PC-3 (cell line): ENCODE results near the gene ADAMTS15. TPM values are rescaled to one million over a fixed set of nuclear protein-coding genes. Genes with fewer than 3 reads are reported as not detected.

Experiments
- ATAC-seq: fragments of 200-7000 bp; cut with Tn5 transposase; 2 replicates; pipeline ENCODE4 v1.9.1; 2020; ENCODE audit warnings: mild to moderate bottlenecking, moderate library complexity
- BruUV-seq: library from RNA; stranded (reverse); fragments of 400-500 nt; replicated peaks from 2 replicates; lab custom pipeline; 2021; lab: Mats Ljungman, UMichigan
- CTCF ChIA-PET: fragments of 300-600 bp; sonication (Branson Sonifier 250); formaldehyde crosslinking; loops from one replicate; lab custom pipeline; 2022; ENCODE audit warnings: antibody characterized with exemption; lab: Charles Lee
- POLR2A ChIA-PET: fragments of 300-600 bp; sonication (Branson Sonifier 250); formaldehyde crosslinking; loops from one replicate; lab custom pipeline; 2022; ENCODE audit warnings: antibody characterized with exemption; ENCODE audit not compliant: unreplicated experiment; lab: Charles Lee
- DNase-seq: peaks from one replicate; pipeline ENCODE4 v3.0.0-alpha.2; 2015
- H2AFZ ChIP-seq: fragments of 300-600 bp; sonication (generic); 2 replicates; pipeline ENCODE4 v1.6.0; 2016; ENCODE audit warnings: antibody characterized with exemption, low read length
- H3F3A ChIP-seq: fragments of 300-600 bp; sonication (generic); one replicate; pipeline ENCODE4 v1.6.0; 2017; ENCODE audit warnings: antibody characterized with exemption, low read length, control low read depth, mild to moderate bottlenecking; ENCODE audit not compliant: unreplicated experiment
- H3K27ac ChIP-seq: fragments of 300-600 bp; sonication (generic); 2 replicates; pipeline ENCODE4 v1.5.1; 2016; ENCODE audit warnings: mild to moderate bottlenecking, low read length
- H3K27me3 ChIP-seq: fragments of 300-600 bp; sonication (generic); 2 replicates; pipeline ENCODE4 v1.6.1; 2016; ENCODE audit warnings: low read length, mixed read lengths
- H3K36me3 ChIP-seq: fragments of 300-600 bp; sonication (generic); 2 replicates; pipeline ENCODE4 v1.6.1; 2016; ENCODE audit warnings: low read depth, mixed run types, low read length, mixed read lengths
- H3K4me1 ChIP-seq: fragments of 300-600 bp; sonication (generic); 2 replicates; pipeline ENCODE4 v1.5.1; 2016; ENCODE audit warnings: low read length; ENCODE audit not compliant: insufficient read depth
- H3K4me2 ChIP-seq: fragments of 300-600 bp; sonication (generic); 2 replicates; pipeline ENCODE4 v1.6.0; 2016; ENCODE audit warnings: low read length
- H3K4me3 ChIP-seq: fragments of 300-600 bp; sonication (generic); 2 replicates; pipeline ENCODE4 v1.5.1; 2016; ENCODE audit warnings: mild to moderate bottlenecking, low read length, mixed read lengths
- H3K79me2 ChIP-seq: fragments of 300-600 bp; sonication (generic); 2 replicates; pipeline ENCODE4 v1.6.1; 2017; ENCODE audit warnings: low read length, mixed read lengths
- H3K9ac ChIP-seq: fragments of 300-600 bp; sonication (generic); 2 replicates; pipeline ENCODE4 v1.6.0; 2016; ENCODE audit warnings: mild to moderate bottlenecking, low read length
- H3K9me2 ChIP-seq: fragments of 300-600 bp; sonication (generic); replicated peaks from 2 replicates; pipeline ENCODE4 v1.6.1; 2016; ENCODE audit warnings: mixed run types, low read length, mixed read lengths
- H3K9me3 ChIP-seq: fragments of 300-600 bp; sonication (generic); 2 replicates; pipeline ENCODE4 v1.6.1; 2016; ENCODE audit warnings: low read length, mixed read lengths
- H4K20me1 ChIP-seq: fragments of 300-600 bp; sonication (generic); 2 replicates; pipeline ENCODE4 v1.6.1; 2016; ENCODE audit warnings: low read length, mixed read lengths
- CTCF ChIP-seq: fragments of 300-600 bp; sonication (generic); conservative IDR thresholded peaks from 2 replicates; pipeline ENCODE4 v1.5.1; 2017; ENCODE audit warnings: antibody characterized with exemption, low read depth, mild to moderate bottlenecking, low read length
- EZH2 ChIP-seq: fragments of 300-600 bp; sonication (generic); IDR thresholded peaks from one replicate; pipeline ENCODE4 v1.6.1; 2017; ENCODE audit warnings: antibody characterized with exemption, mild to moderate bottlenecking, low read length; ENCODE audit not compliant: unreplicated experiment
- EZH2phosphoT487 ChIP-seq: fragments of 300-600 bp; sonication (generic); IDR thresholded peaks from 2 replicates; pipeline ENCODE4 v1.6.1; 2018; ENCODE audit warnings: mild to moderate bottlenecking, antibody characterized with exemption, low read length, borderline replicate concordance
- intact Hi-C: fragments of 100-400 bp; cut with micrococcal nuclease; formaldehyde crosslinking; loops from 2 replicates; pipeline ENCODE4 v1.9.0; 2023
- total RNA-seq: library from RNA; depleted of rRNA; stranded (reverse); fragments of >200 nt; gene quantifications from 2 replicates; pipeline ENCODE4 v1.2.3, GENCODE V29; 2014

The ADAMTS15 gene
- total RNA-seq, 1 experiment from 2014 or later = 16.8 TPM

GRCh38 chr11:130426223-130426836 is 22.1 kb upstream of the ADAMTS15 start:
- Histone ChIP-seq H3K9me2 (no peaks in the 10 kb centered on the region), H3K4me3 (no peak overlapping the region), H3K9me3 (no peaks in the 10 kb centered on the region), H3K4me1 (peaks cover 3% of the 10 kb centered on the region; the same call in 1 of the 2 replicates), H3K4me2 (no peak overlapping the region), H3K36me3 (no peaks in the 10 kb centered on the region), H3K79me2 (no peaks in the 10 kb centered on the region), H3K9ac (no peak overlapping the region), H4K20me1 (no peaks in the 10 kb centered on the region), H3K27ac (no peak overlapping the region), H3K27me3 (peaks cover 78% of the 10 kb centered on the region), H2AFZ (no peak overlapping the region), H3F3A (no peaks in the 10 kb centered on the region)
- ChIA-PET CTCF (no interaction called here), POLR2A (interaction anchor here (0.7 kb wide), 1 partner anchor 36 kb away, joined by 3 read pairs; no protein-coding TSS in a partner anchor)
- intact Hi-C loops = no loop called here
- TF ChIP-seq EZH2phosphoT487 (no peak), EZH2 (no peak), CTCF (no peak)
- no peak for ATAC-seq
- no peak for DNase-seq
- BruUV-seq = no TSS peak

- ATAC-seq (no peak), DNase-seq (no peak)
- Histone ChIP-seq H3K9me3 (no peaks in the 10 kb centered on the region), H3K36me3 (no peaks in the 10 kb centered on the region), H4K20me1 (no peaks in the 10 kb centered on the region), H3K27ac (no peak overlapping the region), H3K9me2 (no peaks in the 10 kb centered on the region), H3K79me2 (no peaks in the 10 kb centered on the region), H3K27me3 (peaks cover 73% of the 10 kb centered on the region), H3K4me2 (no peak overlapping the region; the same call in 1 of the 2 replicates), H3K4me3 (no peak overlapping the region), H3K9ac (no peak overlapping the region), H3K4me1 (peaks cover 3% of the 10 kb centered on the region; the same call in 1 of the 2 replicates), H3F3A (no peaks in the 10 kb centered on the region), H2AFZ (no peak overlapping the region)
- no TSS peak for BruUV-seq
- intact Hi-C loops = no loop called here
- ChIA-PET CTCF (no interaction called here), POLR2A (interaction anchor here (0.7 kb wide), 1 partner anchor 36 kb away, joined by 3 read pairs; no protein-coding TSS in a partner anchor)
- TF ChIP-seq EZH2phosphoT487 (0 out of 2 replicates have a peak, but pooled peaks have one; percentile 36), EZH2 (no peak)
Observed at GRCh38 chr11:130426837-130427341, 21.6 kb upstream of the ADAMTS15 start.

- CTCF ChIA-PET = no interaction called here
- Histone ChIP-seq H3K4me1 (peaks cover 3% of the 10 kb centered on the region; the same call in 1 of the 2 replicates), H4K20me1 (no peaks in the 10 kb centered on the region), H3K9ac (no peak overlapping the region), H3F3A (no peaks in the 10 kb centered on the region), H3K27me3 (peaks cover 68% of the 10 kb centered on the region), H3K4me2 (peak overlapping the region; percentile 68), H3K27ac (no peak overlapping the region), H3K36me3 (no peaks in the 10 kb centered on the region), H3K9me2 (no peaks in the 10 kb centered on the region), H3K4me3 (peak overlapping the region; percentile 43; the same call in 1 of the 2 replicates), H2AFZ (no peak overlapping the region), H3K79me2 (no peaks in the 10 kb centered on the region), H3K9me3 (no peaks in the 10 kb centered on the region)
- POLR2A ChIA-PET = no interaction called here
- intact Hi-C loops = no loop called here
- TF ChIP-seq EZH2 (peak; percentile 91), CTCF (0 out of 2 replicates have a peak, but pooled peaks have one; percentile 17), EZH2phosphoT487 (peak; percentile 75; the same call in 1 of the 2 replicates)
- DNase-seq = no peak
- no peak for ATAC-seq
- BruUV-seq = no TSS peak
Observed at GRCh38 chr11:130427581-130428315, 20.7 kb upstream of the ADAMTS15 start.
